GM12878 (cell line): Measurements from ENCODE around the gene KLF6. TPM values are rescaled to one million over a fixed set of nuclear protein-coding genes. Genes with fewer than 3 reads are reported as not detected.

Experiments used
- BHLHE40 ChIP-seq, 2 experiments: fragments of 450-650 bp in 1 of 2; IDR thresholded peaks; 2 replicates each; pipeline ENCODE4 v1.6.1; 2011 to 2017; ENCODE audit warnings: low read depth in 2 of 2, borderline replicate concordance in 1 of 2, improper control_type of control experiment in 1 of 2, low read length in 1 of 2, mild to moderate bottlenecking in 1 of 2
- BMI1 ChIP-seq: fragments of 450-650 bp; IDR thresholded peaks from 2 replicates; pipeline ENCODE4 v1.6.1; 2016; ENCODE audit warnings: mild to moderate bottlenecking, moderate library complexity, borderline replicate concordance
- CHD4 ChIP-seq: fragments of 200-600 bp; sonication (generic); IDR thresholded peaks from 2 replicates; pipeline ENCODE4 v1.6.1; 2016; ENCODE audit warnings: mild to moderate bottlenecking
- CREB1 ChIP-seq: IDR thresholded peaks from 2 replicates; pipeline ENCODE4 v1.6.1; 2012; ENCODE audit warnings: low read depth, mild to moderate bottlenecking, inconsistent platforms
- ETV6 ChIP-seq, 2 experiments: fragments of 450-650 bp in 1 of 2; IDR thresholded peaks in 1 of 2; conservative IDR thresholded peaks in 1 of 2; 2 replicates each; pipeline ENCODE4 v1.6.1; 2014; ENCODE audit warnings: antibody characterized with exemption in 1 of 2, borderline replicate concordance in 1 of 2, low read depth in 1 of 2, mild to moderate bottlenecking in 1 of 2, moderate library complexity in 1 of 2
- FOXM1 ChIP-seq: IDR thresholded peaks from 2 replicates; pipeline ENCODE4 v1.6.1; 2012; ENCODE audit warnings: low read depth, mild to moderate bottlenecking, inconsistent platforms, low read length, moderate library complexity
- IKZF1 ChIP-seq: fragments of 450-650 bp; conservative IDR thresholded peaks from 2 replicates; pipeline ENCODE4 v1.6.1; 2017; ENCODE audit warnings: antibody characterized with exemption, mild to moderate bottlenecking
- IKZF2 ChIP-seq, 2 experiments: fragments of 450-650 bp; IDR thresholded peaks; 2 replicates each; pipeline ENCODE4 v1.6.1; 2017; ENCODE audit warnings: mild to moderate bottlenecking in 2 of 2, moderate library complexity in 2 of 2
- JUND ChIP-seq: IDR thresholded peaks from 2 replicates; pipeline ENCODE4 v1.6.1; 2012; ENCODE audit warnings: low read depth, mild to moderate bottlenecking, low read length, improper control_type of control experiment, moderate library complexity
- MEF2A ChIP-seq: IDR thresholded peaks from 2 replicates; pipeline ENCODE4 v1.6.1; 2011; ENCODE audit warnings: low read depth, mild to moderate bottlenecking, low read length, moderate library complexity; ENCODE audit not compliant: insufficient read depth
- MEF2B ChIP-seq: fragments of 450-650 bp; IDR thresholded peaks from 2 replicates; pipeline ENCODE4 v1.6.1; 2018; ENCODE audit warnings: mild to moderate bottlenecking, moderate library complexity; ENCODE audit not compliant: partially characterized antibody, poor library complexity, severe bottlenecking
- MYB ChIP-seq: fragments of 150-350 bp; IDR thresholded peaks from 2 replicates; pipeline ENCODE4 v1.6.1; 2014; ENCODE audit warnings: mild to moderate bottlenecking, low read depth, low read length, borderline replicate concordance
- POLR2A ChIP-seq: IDR thresholded peaks from 2 replicates; pipeline ENCODE4 v1.6.1; 2011; ENCODE audit warnings: low read depth, mild to moderate bottlenecking, low read length
- POLR2AphosphoS5 ChIP-seq: IDR thresholded peaks from 2 replicates; pipeline ENCODE4 v1.6.1; 2011; ENCODE audit warnings: mild to moderate bottlenecking, low read length, inconsistent platforms
- TBL1XR1 ChIP-seq: IDR thresholded peaks from 2 replicates; pipeline ENCODE4 v1.6.1; 2012; ENCODE audit warnings: low read depth, low read length, improper control_type of control experiment
- ZNF207 ChIP-seq: fragments of 450-650 bp; IDR thresholded peaks from 2 replicates; pipeline ENCODE4 v1.6.1; 2014; ENCODE audit warnings: antibody characterized with exemption, mild to moderate bottlenecking, borderline replicate concordance
- ZNF274 ChIP-seq: IDR thresholded peaks from one replicate; pipeline ENCODE4 v1.8.0; 2011; ENCODE audit not compliant: insufficient read length, insufficient read depth
- polyA plus RNA-seq, 11 experiments: library from polyadenylated mRNA; depleted of rRNA in 4 of 11; unstranded in 6 of 11; stranded (reverse) in 5 of 11; fragments of >200 nt; fragmentation: Nextera tagmentation in 4 of 11; fragmentation: Illumina TruSeq in 1 of 11; extraction: Ambion mirVana in 4 of 11; extraction: Trizol in 1 of 11; gene quantifications; 1 replicate in 1 of 11; 2 replicates in 10 of 11; pipeline versions ENCODE4 v1.2.1 to v1.2.3, GENCODE V29; 2011 to 2016; ENCODE audit warnings: inconsistent platforms in 2 of 11, missing spikeins in 2 of 11, low read depth in 1 of 11
- total RNA-seq, 4 experiments: library from RNA; depleted of rRNA in 3 of 4; stranded (reverse); fragments of >200 nt in 3 of 4; fragmentation: Illumina TruSeq in 1 of 4; extraction: Trizol in 1 of 4; gene quantifications; 2 replicates each; pipeline versions ENCODE4 v1.2.1 to v1.2.3, GENCODE V29; 2013 to 2021
- TF ChIP-seq, protein P1 (sequence below): fragments of 150-350 bp; IDR thresholded peaks from 2 replicates; pipeline ENCODE4 v1.6.1; 2016; ENCODE audit warnings: low read depth, low read length
- TF ChIP-seq, protein P2 (sequence below): fragments of 450-650 bp; IDR thresholded peaks from 2 replicates; pipeline ENCODE4 v1.6.1; 2017; ENCODE audit warnings: mild to moderate bottlenecking
- TF ChIP-seq, protein P3 (sequence below): fragments of 450-650 bp; IDR thresholded peaks from 2 replicates; pipeline ENCODE4 v1.6.1; 2017; ENCODE audit warnings: low read depth, mild to moderate bottlenecking, moderate library complexity
- TF ChIP-seq, protein P4 (sequence below): IDR thresholded peaks from 2 replicates; pipeline ENCODE4 v1.6.1; 2011; ENCODE audit warnings: low read depth, low read length, improper control_type of control experiment, borderline replicate concordance

Gene KLF6
- total and polyA plus RNA-seq, 10 of the 15 experiments (the other 5 are each of a cell fraction or from before 2014, with no cell fraction given): 7.4 to 54.1 (median 23.5) TPM

DNA sequence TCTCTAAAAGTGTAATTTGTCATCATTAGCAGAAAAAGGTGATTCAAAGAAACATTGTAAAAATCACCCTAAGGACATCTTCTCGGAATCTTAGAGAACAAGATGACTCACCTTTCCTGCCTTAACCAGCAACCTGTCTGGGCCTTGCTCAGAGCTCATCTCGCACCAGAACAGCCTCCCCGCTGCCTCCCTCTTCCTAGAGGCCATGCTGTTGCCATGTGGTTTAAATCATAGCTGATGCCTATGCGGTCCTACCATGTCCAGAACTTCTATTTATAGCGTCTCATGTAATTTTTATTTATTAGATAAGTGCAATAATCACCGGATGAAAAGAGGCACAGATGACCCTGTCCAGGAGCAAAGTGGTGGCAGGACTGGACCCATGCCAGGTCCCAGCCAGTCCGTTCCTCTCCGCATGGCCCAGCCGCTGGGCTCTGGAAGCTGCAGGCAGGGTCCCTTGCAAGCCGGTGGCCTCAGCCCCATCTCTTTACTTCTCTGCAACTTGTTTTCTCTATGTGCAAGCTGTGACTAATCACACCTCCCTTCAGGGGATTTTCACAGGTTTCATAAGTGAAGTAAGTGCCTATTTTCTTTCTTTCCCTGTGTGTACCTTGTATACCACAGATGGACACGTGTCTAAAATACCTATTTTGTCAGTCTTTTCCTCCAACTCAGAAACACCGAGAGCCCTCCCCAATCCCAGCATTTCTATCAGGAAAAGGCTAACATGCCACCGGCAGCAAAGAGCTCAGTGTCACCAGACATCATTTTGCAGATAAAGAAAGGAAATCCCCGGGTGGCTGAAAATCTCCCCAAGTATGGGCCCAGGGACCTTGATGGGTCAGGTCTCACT, 27.1 kb downstream of the KLF6 start (continued):
- TF ChIP-seq, protein P1, sequence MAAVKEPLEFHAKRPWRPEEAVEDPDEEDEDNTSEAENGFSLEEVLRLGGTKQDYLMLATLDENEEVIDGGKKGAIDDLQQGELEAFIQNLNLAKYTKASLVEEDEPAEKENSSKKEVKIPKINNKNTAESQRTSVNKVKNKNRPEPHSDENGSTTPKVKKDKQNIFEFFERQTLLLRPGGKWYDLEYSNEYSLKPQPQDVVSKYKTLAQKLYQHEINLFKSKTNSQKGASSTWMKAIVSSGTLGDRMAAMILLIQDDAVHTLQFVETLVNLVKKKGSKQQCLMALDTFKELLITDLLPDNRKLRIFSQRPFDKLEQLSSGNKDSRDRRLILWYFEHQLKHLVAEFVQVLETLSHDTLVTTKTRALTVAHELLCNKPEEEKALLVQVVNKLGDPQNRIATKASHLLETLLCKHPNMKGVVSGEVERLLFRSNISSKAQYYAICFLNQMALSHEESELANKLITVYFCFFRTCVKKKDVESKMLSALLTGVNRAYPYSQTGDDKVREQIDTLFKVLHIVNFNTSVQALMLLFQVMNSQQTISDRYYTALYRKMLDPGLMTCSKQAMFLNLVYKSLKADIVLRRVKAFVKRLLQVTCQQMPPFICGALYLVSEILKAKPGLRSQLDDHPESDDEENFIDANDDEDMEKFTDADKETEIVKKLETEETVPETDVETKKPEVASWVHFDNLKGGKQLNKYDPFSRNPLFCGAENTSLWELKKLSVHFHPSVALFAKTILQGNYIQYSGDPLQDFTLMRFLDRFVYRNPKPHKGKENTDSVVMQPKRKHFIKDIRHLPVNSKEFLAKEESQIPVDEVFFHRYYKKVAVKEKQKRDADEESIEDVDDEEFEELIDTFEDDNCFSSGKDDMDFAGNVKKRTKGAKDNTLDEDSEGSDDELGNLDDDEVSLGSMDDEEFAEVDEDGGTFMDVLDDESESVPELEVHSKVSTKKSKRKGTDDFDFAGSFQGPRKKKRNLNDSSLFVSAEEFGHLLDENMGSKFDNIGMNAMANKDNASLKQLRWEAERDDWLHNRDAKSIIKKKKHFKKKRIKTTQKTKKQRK: no peak
- TF ChIP-seq, protein P2, sequence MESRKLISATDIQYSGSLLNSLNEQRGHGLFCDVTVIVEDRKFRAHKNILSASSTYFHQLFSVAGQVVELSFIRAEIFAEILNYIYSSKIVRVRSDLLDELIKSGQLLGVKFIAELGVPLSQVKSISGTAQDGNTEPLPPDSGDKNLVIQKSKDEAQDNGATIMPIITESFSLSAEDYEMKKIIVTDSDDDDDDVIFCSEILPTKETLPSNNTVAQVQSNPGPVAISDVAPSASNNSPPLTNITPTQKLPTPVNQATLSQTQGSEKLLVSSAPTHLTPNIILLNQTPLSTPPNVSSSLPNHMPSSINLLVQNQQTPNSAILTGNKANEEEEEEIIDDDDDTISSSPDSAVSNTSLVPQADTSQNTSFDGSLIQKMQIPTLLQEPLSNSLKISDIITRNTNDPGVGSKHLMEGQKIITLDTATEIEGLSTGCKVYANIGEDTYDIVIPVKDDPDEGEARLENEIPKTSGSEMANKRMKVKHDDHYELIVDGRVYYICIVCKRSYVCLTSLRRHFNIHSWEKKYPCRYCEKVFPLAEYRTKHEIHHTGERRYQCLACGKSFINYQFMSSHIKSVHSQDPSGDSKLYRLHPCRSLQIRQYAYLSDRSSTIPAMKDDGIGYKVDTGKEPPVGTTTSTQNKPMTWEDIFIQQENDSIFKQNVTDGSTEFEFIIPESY: no peak
- TF ChIP-seq FOXM1 (peak; percentile 73), CHD4 (no peak), CREB1 (peak; percentile 51; the same call in 1 of the 2 replicates), TBL1XR1 (0 out of 2 replicates have a peak, but pooled peaks have one; percentile 3), BHLHE40 (IDR thresholded peaks at IDR 0.05; ENCODE audit: borderline replicate concordance in 1 of 2, low read depth in 2 of 2, low read length in 1 of 2) (peak; percentile 79; a peak in 3 of 4 replicates), POLR2AphosphoS5 (0 out of 2 replicates have a peak, but pooled peaks have one; percentile 36), JUND (no peak), ZNF207 (no peak), ETV6 (conservative IDR thresholded peaks at IDR 0.05 in 1 of 2, IDR thresholded peaks at IDR 0.05 in 1 of 2; ENCODE audit: borderline replicate concordance in 1 of 2, low read depth in 1 of 2) (peak in 1 of 2 experiments; percentile 35; a peak in 1 of 4 replicates), MYB (no peak), MEF2A (peak; percentile 85), IKZF1 (peak; percentile 76), IKZF2 (IDR thresholded peaks at IDR 0.05) (peak; percentile 75 to 87; a peak in 3 of 4 replicates), POLR2A (peak; percentile 44; the same call in 1 of the 2 replicates), BMI1 (peak; percentile 10; the same call in 1 of the 2 replicates), ZNF274 (no peak), MEF2B (peak; percentile 76)
- TF ChIP-seq, protein P3, sequence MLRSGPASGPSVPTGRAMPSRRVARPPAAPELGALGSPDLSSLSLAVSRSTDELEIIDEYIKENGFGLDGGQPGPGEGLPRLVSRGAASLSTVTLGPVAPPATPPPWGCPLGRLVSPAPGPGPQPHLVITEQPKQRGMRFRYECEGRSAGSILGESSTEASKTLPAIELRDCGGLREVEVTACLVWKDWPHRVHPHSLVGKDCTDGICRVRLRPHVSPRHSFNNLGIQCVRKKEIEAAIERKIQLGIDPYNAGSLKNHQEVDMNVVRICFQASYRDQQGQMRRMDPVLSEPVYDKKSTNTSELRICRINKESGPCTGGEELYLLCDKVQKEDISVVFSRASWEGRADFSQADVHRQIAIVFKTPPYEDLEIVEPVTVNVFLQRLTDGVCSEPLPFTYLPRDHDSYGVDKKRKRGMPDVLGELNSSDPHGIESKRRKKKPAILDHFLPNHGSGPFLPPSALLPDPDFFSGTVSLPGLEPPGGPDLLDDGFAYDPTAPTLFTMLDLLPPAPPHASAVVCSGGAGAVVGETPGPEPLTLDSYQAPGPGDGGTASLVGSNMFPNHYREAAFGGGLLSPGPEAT: peak; percentile 97
- TF ChIP-seq, protein P4, sequence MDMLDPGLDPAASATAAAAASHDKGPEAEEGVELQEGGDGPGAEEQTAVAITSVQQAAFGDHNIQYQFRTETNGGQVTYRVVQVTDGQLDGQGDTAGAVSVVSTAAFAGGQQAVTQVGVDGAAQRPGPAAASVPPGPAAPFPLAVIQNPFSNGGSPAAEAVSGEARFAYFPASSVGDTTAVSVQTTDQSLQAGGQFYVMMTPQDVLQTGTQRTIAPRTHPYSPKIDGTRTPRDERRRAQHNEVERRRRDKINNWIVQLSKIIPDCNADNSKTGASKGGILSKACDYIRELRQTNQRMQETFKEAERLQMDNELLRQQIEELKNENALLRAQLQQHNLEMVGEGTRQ: peak; percentile 37; the same call in 1 of the 2 replicates
